ENCODE results near the gene DPH5.
"Not testable (repeated sequence)": the region's sequence is repeated elsewhere in the genome, so short reads cannot be mapped to it uniquely, and the experiment has no call there.

DPH5 gene

GRCh38 chr1:100982793-100983192 is 42.8 kb downstream of the DPH5 start:
- FAIRE-seq = no peak

- no peak for FAIRE-seq
These were observed 46.0 kb downstream of the DPH5 start for GRCh38 chr1:100979631-100980030.

GRCh38 chr1:100976936-100977335 is 48.6 kb downstream of the DPH5 start:
- FAIRE-seq = no peak

- FAIRE-seq = no peak
These were observed 53.4 kb downstream of the DPH5 start for GRCh38 chr1:100972185-100972584.

- no peak for FAIRE-seq
These were observed 54.6 kb downstream of the DPH5 start for GRCh38 chr1:100971021-100971420.

- no peak for FAIRE-seq
These were observed 56.3 kb downstream of the DPH5 start for GRCh38 chr1:100969327-100969726.

GRCh38 chr1:100968621-100969020 is 57.0 kb downstream of the DPH5 start:
- FAIRE-seq = no peak

GRCh38 chr1:100960098-100960497 is 65.5 kb downstream of the DPH5 start:
- FAIRE-seq = no peak

GRCh38 chr1:100959502-100960060 is 66.0 kb downstream of the DPH5 start:
- FAIRE-seq = no peak

GRCh38 chr1:100955322-100955721 is 70.3 kb downstream of the DPH5 start:
- FAIRE-seq = no peak

GRCh38 chr1:100953960-100954730 is 71.4 kb downstream of the DPH5 start:
- FAIRE-seq = no peak

- FAIRE-seq = not testable (repeated sequence)
These were observed 72.6 kb downstream of the DPH5 start for GRCh38 chr1:100952970-100953369.

GRCh38 chr1:100952104-100952745 is 73.4 kb downstream of the DPH5 start:
- FAIRE-seq = no peak

- no peak for FAIRE-seq
These were observed 74.8 kb downstream of the DPH5 start for GRCh38 chr1:100950781-100951180.

- FAIRE-seq = no peak
These were observed 75.2 kb downstream of the DPH5 start for GRCh38 chr1:100950337-100950736.

GRCh38 chr1:100949515-100950158 is 75.9 kb downstream of the DPH5 start:
- not testable (repeated sequence) for FAIRE-seq

GRCh38 chr1:100948721-100949405 is 76.7 kb downstream of the DPH5 start:
- not testable (repeated sequence) for FAIRE-seq

GRCh38 chr1:100947816-100948215 is 77.8 kb downstream of the DPH5 start:
- FAIRE-seq = not testable (repeated sequence)

GRCh38 chr1:100946064-100946463 is 79.5 kb downstream of the DPH5 start:
- not testable (repeated sequence) for FAIRE-seq

- no peak for FAIRE-seq
These were observed 82.1 kb downstream of the DPH5 start for GRCh38 chr1:100943533-100943932.

- FAIRE-seq = no peak
These were observed 83.1 kb downstream of the DPH5 start for GRCh38 chr1:100942304-100943046.

GRCh38 chr1:100941580-100942216 is 83.9 kb downstream of the DPH5 start:
- FAIRE-seq = no peak
